Right lobe of liver (tissue), 6 donors: ENCODE results near the gene CCBE1. TPM values are rescaled to one million over a fixed set of nuclear protein-coding genes. Genes with fewer than 3 reads are reported as not detected.

Source experiments
- ATAC-seq, 4 donors: fragments of 200-7000 bp; cut with Tn5 transposase; one replicate each; pipeline ENCODE4 v1.9.1; 2020; ENCODE audit warnings: mild to moderate bottlenecking in 4 of 4, moderate library complexity in 4 of 4
- DNase-seq, 3 donors: peaks; one replicate each; pipeline ENCODE4 v3.0.0-alpha.2; 2020
- H3K27ac ChIP-seq, 3 donors: fragments of 200-600 bp; one replicate each; pipeline ENCODE4 v1.8.0; 2022
- H3K27me3 ChIP-seq, 2 donors: fragments of 200-600 bp; one replicate each; pipeline ENCODE4 v1.8.0; 2022
- H3K36me3 ChIP-seq, 4 donors: fragments of 200-600 bp; sonication (generic) in 1 of 4; one replicate each; pipeline versions ENCODE4 v1.5.1 to v1.8.0; 2017 to 2022; ENCODE audit warnings: control low read depth in 1 of 4
- H3K4me1 ChIP-seq, 4 donors: fragments of 200-600 bp; sonication (generic) in 1 of 4; one replicate each; pipeline versions ENCODE4 v1.5.1 to v1.8.0; 2017 to 2022; ENCODE audit warnings: control low read depth in 1 of 4
- H3K4me3 ChIP-seq, 3 donors: fragments of 200-600 bp; one replicate each; pipeline ENCODE4 v1.8.0; 2022
- H3K9me3 ChIP-seq, 4 donors: fragments of 200-600 bp; sonication (generic) in 1 of 4; one replicate each; pipeline versions ENCODE4 v1.5.1 to v1.8.0; 2017 to 2022; ENCODE audit warnings: control low read depth in 1 of 4
- POLR2A ChIP-seq: fragments of 450-650 bp; IDR thresholded peaks from one replicate; pipeline ENCODE4 v1.6.1; 2017; ENCODE audit warnings: antibody characterized with exemption, mild to moderate bottlenecking
- WGBS: methylation state at CpG from one replicate; pipeline ENCODE4 v1.1.6; 2018; ENCODE audit warnings: low coverage, low lambda C conversion rate; ENCODE audit not compliant: insufficient coverage; ENCODE audit errors: missing lambda C conversion rate; 5-methylcytosine and 5-hydroxymethylcytosine counted together
- intact Hi-C, 2 donors: fragments of 100-400 bp; cut with DNase I; formaldehyde crosslinking; loops; one replicate each; pipeline versions ENCODE4 v1.11.2 to v1.14.1; 2022
- total RNA-seq, 6 experiments: library from RNA; depleted of rRNA in 2 of 6; stranded (reverse); fragments of >200 nt in 2 of 6; fragmentation: NEBNext Ultra II Directional in 3 of 6; extraction: Animal tissue kit (Norgen Biotek cat#: 25700) in 3 of 6; gene quantifications; one replicate each; pipeline versions ENCODE4 v1.1.0 to v1.2.4, GENCODE V29; 2016 to 2023
- TF ChIP-seq, protein P1 (sequence below), 4 donors: fragments of 200-600 bp in 3 of 4; fragments of 450-650 bp in 1 of 4; IDR thresholded peaks; one replicate each; pipeline versions ENCODE4 v1.5.1 to v1.8.0; 2016 to 2022; ENCODE audit warnings: antibody characterized with exemption in 4 of 4, mild to moderate bottlenecking in 2 of 4
- donor health status: DM: no; HTN: yes; CAD: no.
- donor health status: DM: no; HTN: no; CAD: no.
- donor health status: DM: no; HTN: no; CAD: no.
- donor health status: DM: no; HTN: yes; CAD: no.
- donor health status: DM: no; HTN: yes; CAD: no.

CCBE1 gene
- total RNA-seq, 6 experiments from 2014 or later = 2.7 to 6.9 (median 4.3) TPM

GRCh38 chr18:59665057-59666006 lies 31.9 kb downstream of the CCBE1 start:
- DNase-seq = no peak
- Histone ChIP-seq H3K27ac (no peak overlapping the region), H3K4me3 (no peak overlapping the region)

GRCh38 chr18:59664329-59664728 lies 32.9 kb downstream of the CCBE1 start:
- TF ChIP-seq POLR2A = no peak
- TF ChIP-seq, protein P1, sequence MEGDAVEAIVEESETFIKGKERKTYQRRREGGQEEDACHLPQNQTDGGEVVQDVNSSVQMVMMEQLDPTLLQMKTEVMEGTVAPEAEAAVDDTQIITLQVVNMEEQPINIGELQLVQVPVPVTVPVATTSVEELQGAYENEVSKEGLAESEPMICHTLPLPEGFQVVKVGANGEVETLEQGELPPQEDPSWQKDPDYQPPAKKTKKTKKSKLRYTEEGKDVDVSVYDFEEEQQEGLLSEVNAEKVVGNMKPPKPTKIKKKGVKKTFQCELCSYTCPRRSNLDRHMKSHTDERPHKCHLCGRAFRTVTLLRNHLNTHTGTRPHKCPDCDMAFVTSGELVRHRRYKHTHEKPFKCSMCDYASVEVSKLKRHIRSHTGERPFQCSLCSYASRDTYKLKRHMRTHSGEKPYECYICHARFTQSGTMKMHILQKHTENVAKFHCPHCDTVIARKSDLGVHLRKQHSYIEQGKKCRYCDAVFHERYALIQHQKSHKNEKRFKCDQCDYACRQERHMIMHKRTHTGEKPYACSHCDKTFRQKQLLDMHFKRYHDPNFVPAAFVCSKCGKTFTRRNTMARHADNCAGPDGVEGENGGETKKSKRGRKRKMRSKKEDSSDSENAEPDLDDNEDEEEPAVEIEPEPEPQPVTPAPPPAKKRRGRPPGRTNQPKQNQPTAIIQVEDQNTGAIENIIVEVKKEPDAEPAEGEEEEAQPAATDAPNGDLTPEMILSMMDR (IDR thresholded peaks at IDR 0.05) = no peak
- no peak overlapping the region for H3K27ac ChIP-seq
- ATAC-seq (no peak), DNase-seq (no peak)
- no peaks in the 10 kb centered on the region for H3K9me3 ChIP-seq
- H3K27me3 ChIP-seq = no peaks in the 10 kb centered on the region
- 57% methylated on average over 3 of the region's 3 CpGs for WGBS
- H3K4me1 ChIP-seq = no peaks in the 10 kb centered on the region
- intact Hi-C loops = no loop called here
- H3K36me3 ChIP-seq = no peaks in the 10 kb centered on the region
- no peak overlapping the region for H3K4me3 ChIP-seq

More at GRCh38 chr18:59665057-59666006, 31.9 kb downstream of the CCBE1 start:
- H3K9me3 ChIP-seq = no peaks in the 10 kb centered on the region
- H3K27me3 ChIP-seq = no peaks in the 10 kb centered on the region
- no peak for TF ChIP-seq POLR2A
- TF ChIP-seq, protein P1 (IDR thresholded peaks at IDR 0.05) = no peak
- intact Hi-C loops = no loop called here
- H3K4me1 ChIP-seq = no peaks in the 10 kb centered on the region
- 54% methylated on average over 12 of the region's 12 CpGs for WGBS
- no peaks in the 10 kb centered on the region for H3K36me3 ChIP-seq
- no peak for ATAC-seq

GRCh38 chr18:59663096-59663495 lies 34.1 kb downstream of the CCBE1 start:
- Histone ChIP-seq H3K4me1 (no peaks in the 10 kb centered on the region), H3K27me3 (no peaks in the 10 kb centered on the region), H3K9me3 (no peaks in the 10 kb centered on the region), H3K27ac (no peak overlapping the region), H3K36me3 (no peaks in the 10 kb centered on the region), H3K4me3 (no peak overlapping the region)
- no peak for ATAC-seq
- WGBS = 100% methylated on average over 1 of the region's 1 CpG
- intact Hi-C loops = no loop called here
- DNase-seq = no peak
- TF ChIP-seq, protein P1 (IDR thresholded peaks at IDR 0.05) = no peak
- TF ChIP-seq POLR2A = no peak

DNA sequence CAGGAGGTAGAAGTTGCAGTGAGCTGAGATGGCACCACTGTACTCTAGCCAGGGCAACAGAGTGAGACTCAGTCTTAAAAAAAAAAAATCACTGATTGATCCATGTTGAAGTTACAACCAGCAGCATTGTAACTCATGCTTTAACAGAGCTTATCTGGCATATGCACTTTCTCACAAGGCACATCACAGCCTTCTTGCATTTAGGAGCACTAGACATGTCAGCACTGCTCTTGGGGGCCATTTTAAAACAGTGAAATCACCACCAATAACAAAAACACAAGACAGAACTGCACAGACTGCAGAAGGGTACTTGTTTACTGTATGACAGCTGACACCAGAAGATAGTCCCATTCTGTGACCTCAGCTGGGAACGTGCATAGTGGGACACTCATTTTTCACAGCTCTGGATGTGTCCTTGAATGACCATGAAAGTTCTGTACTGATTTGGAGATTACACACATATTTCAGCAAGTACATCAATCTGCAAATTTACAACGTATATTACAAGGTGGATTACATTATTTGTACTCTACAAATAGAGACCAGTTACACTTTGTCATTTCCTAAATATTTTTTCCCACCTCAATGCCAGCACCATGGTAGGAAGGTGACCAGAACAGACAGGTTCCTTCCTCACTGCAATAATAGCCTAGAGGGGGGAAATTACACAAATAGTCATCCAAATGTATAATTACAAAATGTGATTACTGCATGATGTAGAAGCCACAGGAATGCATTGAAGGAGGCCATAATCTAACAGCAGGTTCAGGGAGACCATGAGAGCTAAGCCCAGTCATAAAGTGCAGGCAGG lies 35.1 kb downstream of the CCBE1 start:
- Histone ChIP-seq H3K4me1 (no peaks in the 10 kb centered on the region), H3K36me3 (no peaks in the 10 kb centered on the region), H3K9me3 (no peaks in the 10 kb centered on the region), H3K4me3 (no peak overlapping the region), H3K27ac (no peak overlapping the region), H3K27me3 (no peaks in the 10 kb centered on the region)
- TF ChIP-seq POLR2A = no peak
- TF ChIP-seq, protein P1 (IDR thresholded peaks at IDR 0.05) = no peak
- ATAC-seq (no peak), DNase-seq (no peak)
- intact Hi-C loops = no loop called here
- WGBS = 23% methylated on average over 2 of the region's 2 CpGs
